K562 (cell line): ENCODE measurements around the gene OXTR.

Source experiments
- CHD7 ChIP-seq: fragments of 200-600 bp; sonication (generic); IDR thresholded peaks from one replicate; pipeline ENCODE4 v1.6.1; 2012; ENCODE audit warnings: mild to moderate bottlenecking, low read depth, low read length, inconsistent platforms
- CREB1 ChIP-seq, 2 experiments: sonication (generic) in 1 of 2; formaldehyde crosslinking in 1 of 2; IDR thresholded peaks; 2 replicates each; pipeline versions ENCODE4 v1.6.1 to v1.8.0; 2012 to 2022; ENCODE audit warnings: inconsistent platforms in 1 of 2, mild to moderate bottlenecking in 1 of 2, missing genetic modification reagents in 1 of 2, moderate library complexity in 1 of 2
- HDAC1 ChIP-seq, 2 experiments: fragments of 450-650 bp; IDR thresholded peaks; 2 replicates each; pipeline ENCODE4 v1.6.1; 2016 to 2017; ENCODE audit warnings: inconsistent platforms in 1 of 2, mild to moderate bottlenecking in 1 of 2, moderate library complexity in 1 of 2
- IRF1 ChIP-seq: sonication (generic); formaldehyde crosslinking; IDR thresholded peaks from 2 replicates; pipeline ENCODE4 v1.8.0; 2022; ENCODE audit warnings: missing genetic modification reagents, mild to moderate bottlenecking, borderline replicate concordance
- PHF8 ChIP-seq: fragments of 200-600 bp; sonication (generic); IDR thresholded peaks from 2 replicates; pipeline ENCODE4 v1.6.1; 2012; ENCODE audit warnings: mixed run types, mild to moderate bottlenecking, inconsistent platforms, low read length, moderate library complexity, borderline replicate concordance
- POLR2AphosphoS5 ChIP-seq: IDR thresholded peaks from 2 replicates; pipeline ENCODE4 v1.6.1; 2011; ENCODE audit warnings: mild to moderate bottlenecking, low read depth, low read length, moderate library complexity; ENCODE audit not compliant: control insufficient read depth, insufficient read depth
- POU5F1 ChIP-seq: fragments of 150-350 bp; IDR thresholded peaks from 2 replicates; pipeline ENCODE4 v1.6.1; 2014; ENCODE audit warnings: borderline replicate concordance, low read length, low read depth, mild to moderate bottlenecking; ENCODE audit not compliant: partially characterized antibody
- RFX1 ChIP-seq: fragments of 450-650 bp; IDR thresholded peaks from 2 replicates; pipeline ENCODE4 v1.6.1; 2016; ENCODE audit warnings: mild to moderate bottlenecking, moderate library complexity
- SMARCA5 ChIP-seq: fragments of 450-650 bp; IDR thresholded peaks from 2 replicates; pipeline ENCODE4 v1.6.1; 2016
- SREBF2 ChIP-seq: sonication (generic); formaldehyde crosslinking; IDR thresholded peaks from 2 replicates; pipeline ENCODE4 v1.4.0; 2020; ENCODE audit warnings: mild to moderate bottlenecking, missing genetic modification reagents
- USF2 ChIP-seq: sonication (generic); formaldehyde crosslinking; IDR thresholded peaks from 2 replicates; pipeline ENCODE4 v1.5.0; 2020; ENCODE audit warnings: missing genetic modification reagents
- YY1 ChIP-seq, 3 experiments: IDR thresholded peaks; 2 replicates each; pipeline ENCODE4 v1.6.1; 2011; ENCODE audit warnings: low read length in 2 of 3, mild to moderate bottlenecking in 2 of 3, moderate library complexity in 2 of 3, borderline replicate concordance in 1 of 3, control low read depth in 1 of 3, low read depth in 1 of 3; ENCODE audit not compliant: insufficient read depth in 3 of 3, insufficient replicate concordance in 2 of 3, control insufficient read depth in 1 of 3, insufficient read length in 1 of 3; ENCODE audit errors: extremely low read depth in 1 of 3
- TF ChIP-seq, protein P1 (sequence below), 3 experiments: fragments of 200-800 bp in 1 of 3; fragments of 250-450 bp in 1 of 3; fragments of 450-650 bp in 1 of 3; sonication (Bioruptor Pico) in 1 of 3; sonication (Bioruptor generic) in 1 of 3; formaldehyde crosslinking in 1 of 3; IDR thresholded peaks; 2 replicates each; pipeline versions ENCODE4 v1.6.1 to v1.8.0; 2016 to 2022; ENCODE audit warnings: mild to moderate bottlenecking in 2 of 3, missing genetic modification characterization in 2 of 3, missing compliant biosample characterization in 1 of 3, moderate library complexity in 1 of 3
- TF ChIP-seq, protein P2 (sequence below), 3 experiments: IDR thresholded peaks in 2 of 3; conservative IDR thresholded peaks in 1 of 3; 2 replicates each; pipeline ENCODE4 v1.5.1; 2011 to 2012; ENCODE audit warnings: low read length in 3 of 3, mild to moderate bottlenecking in 3 of 3, control low read depth in 2 of 3, improper control_type of control experiment in 1 of 3, inconsistent platforms in 1 of 3, low read depth in 1 of 3, mixed read lengths in 1 of 3, moderate library complexity in 1 of 3; ENCODE audit not compliant: insufficient read depth in 2 of 3

DNA sequence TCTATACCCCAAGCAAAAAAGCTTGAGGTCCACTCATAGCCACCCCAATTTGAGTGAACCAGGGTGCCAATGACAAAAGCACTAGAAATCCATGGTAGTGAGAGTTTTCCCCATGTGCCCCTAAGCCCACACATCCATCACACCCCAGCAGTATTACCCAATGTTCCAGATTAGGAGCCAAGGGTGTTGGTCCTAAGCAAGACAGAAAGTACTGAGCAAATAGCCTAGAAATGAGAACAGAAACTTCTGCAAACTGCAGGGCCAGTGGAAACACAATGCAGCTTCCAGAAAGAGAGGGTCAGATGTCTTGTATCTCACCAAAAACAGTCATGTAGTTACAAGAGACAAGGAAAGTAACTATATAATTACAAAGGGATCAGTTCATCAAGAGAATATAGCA lies 10.9 kb upstream of the OXTR start:
- TF ChIP-seq YY1 (IDR thresholded peaks at IDR 0.05; ENCODE audit: borderline replicate concordance in 1 of 3, control insufficient read depth in 1 of 3, extremely low read depth in 1 of 3, insufficient read depth in 3 of 3, insufficient read length in 1 of 3, insufficient replicate concordance in 2 of 3, low read depth in 1 of 3, low read length in 2 of 3), result no peak
- TF ChIP-seq, protein P1, sequence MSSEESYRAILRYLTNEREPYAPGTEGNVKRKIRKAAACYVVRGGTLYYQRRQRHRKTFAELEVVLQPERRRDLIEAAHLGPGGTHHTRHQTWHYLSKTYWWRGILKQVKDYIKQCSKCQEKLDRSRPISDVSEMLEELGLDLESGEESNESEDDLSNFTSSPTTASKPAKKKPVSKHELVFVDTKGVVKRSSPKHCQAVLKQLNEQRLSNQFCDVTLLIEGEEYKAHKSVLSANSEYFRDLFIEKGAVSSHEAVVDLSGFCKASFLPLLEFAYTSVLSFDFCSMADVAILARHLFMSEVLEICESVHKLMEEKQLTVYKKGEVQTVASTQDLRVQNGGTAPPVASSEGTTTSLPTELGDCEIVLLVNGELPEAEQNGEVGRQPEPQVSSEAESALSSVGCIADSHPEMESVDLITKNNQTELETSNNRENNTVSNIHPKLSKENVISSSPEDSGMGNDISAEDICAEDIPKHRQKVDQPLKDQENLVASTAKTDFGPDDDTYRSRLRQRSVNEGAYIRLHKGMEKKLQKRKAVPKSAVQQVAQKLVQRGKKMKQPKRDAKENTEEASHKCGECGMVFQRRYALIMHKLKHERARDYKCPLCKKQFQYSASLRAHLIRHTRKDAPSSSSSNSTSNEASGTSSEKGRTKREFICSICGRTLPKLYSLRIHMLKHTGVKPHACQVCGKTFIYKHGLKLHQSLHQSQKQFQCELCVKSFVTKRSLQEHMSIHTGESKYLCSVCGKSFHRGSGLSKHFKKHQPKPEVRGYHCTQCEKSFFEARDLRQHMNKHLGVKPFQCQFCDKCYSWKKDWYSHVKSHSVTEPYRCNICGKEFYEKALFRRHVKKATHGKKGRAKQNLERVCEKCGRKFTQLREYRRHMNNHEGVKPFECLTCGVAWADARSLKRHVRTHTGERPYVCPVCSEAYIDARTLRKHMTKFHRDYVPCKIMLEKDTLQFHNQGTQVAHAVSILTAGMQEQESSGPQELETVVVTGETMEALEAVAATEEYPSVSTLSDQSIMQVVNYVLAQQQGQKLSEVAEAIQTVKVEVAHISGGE (CRISPR knock-in tag; IDR thresholded peaks at IDR 0.05), result no peak
- no peak for TF ChIP-seq SMARCA5
- TF ChIP-seq IRF1 (CRISPR knock-in tag), result no peak
- TF ChIP-seq, protein P2, sequence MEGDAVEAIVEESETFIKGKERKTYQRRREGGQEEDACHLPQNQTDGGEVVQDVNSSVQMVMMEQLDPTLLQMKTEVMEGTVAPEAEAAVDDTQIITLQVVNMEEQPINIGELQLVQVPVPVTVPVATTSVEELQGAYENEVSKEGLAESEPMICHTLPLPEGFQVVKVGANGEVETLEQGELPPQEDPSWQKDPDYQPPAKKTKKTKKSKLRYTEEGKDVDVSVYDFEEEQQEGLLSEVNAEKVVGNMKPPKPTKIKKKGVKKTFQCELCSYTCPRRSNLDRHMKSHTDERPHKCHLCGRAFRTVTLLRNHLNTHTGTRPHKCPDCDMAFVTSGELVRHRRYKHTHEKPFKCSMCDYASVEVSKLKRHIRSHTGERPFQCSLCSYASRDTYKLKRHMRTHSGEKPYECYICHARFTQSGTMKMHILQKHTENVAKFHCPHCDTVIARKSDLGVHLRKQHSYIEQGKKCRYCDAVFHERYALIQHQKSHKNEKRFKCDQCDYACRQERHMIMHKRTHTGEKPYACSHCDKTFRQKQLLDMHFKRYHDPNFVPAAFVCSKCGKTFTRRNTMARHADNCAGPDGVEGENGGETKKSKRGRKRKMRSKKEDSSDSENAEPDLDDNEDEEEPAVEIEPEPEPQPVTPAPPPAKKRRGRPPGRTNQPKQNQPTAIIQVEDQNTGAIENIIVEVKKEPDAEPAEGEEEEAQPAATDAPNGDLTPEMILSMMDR (IDR thresholded peaks at IDR 0.05 in 2 of 3, conservative IDR thresholded peaks at IDR 0.05 in 1 of 3; ENCODE audit: insufficient read depth in 2 of 3, low read depth in 1 of 3, low read length in 3 of 3), result no peak
- TF ChIP-seq USF2, result no peak
- TF ChIP-seq SREBF2, result no peak
- TF ChIP-seq CHD7, result no peak
- TF ChIP-seq CREB1 (IDR thresholded peaks at IDR 0.05), result no peak
- no peak for TF ChIP-seq CREB1 (CRISPR knock-in tag; IDR thresholded peaks at IDR 0.05)
- no peak for TF ChIP-seq POU5F1
- TF ChIP-seq RFX1, result no peak
- TF ChIP-seq POLR2AphosphoS5, result no peak
- no peak for TF ChIP-seq PHF8
- no peak for TF ChIP-seq HDAC1 (IDR thresholded peaks at IDR 0.05)
